ENCODE measurements around the gene MXD4. TPM values are rescaled to one million over a fixed set of nuclear protein-coding genes. Genes with fewer than 3 reads are reported as not detected.

Gene MXD4
- total RNA-seq, 1 experiment from 2014 or later = 22.0 TPM

DNA sequence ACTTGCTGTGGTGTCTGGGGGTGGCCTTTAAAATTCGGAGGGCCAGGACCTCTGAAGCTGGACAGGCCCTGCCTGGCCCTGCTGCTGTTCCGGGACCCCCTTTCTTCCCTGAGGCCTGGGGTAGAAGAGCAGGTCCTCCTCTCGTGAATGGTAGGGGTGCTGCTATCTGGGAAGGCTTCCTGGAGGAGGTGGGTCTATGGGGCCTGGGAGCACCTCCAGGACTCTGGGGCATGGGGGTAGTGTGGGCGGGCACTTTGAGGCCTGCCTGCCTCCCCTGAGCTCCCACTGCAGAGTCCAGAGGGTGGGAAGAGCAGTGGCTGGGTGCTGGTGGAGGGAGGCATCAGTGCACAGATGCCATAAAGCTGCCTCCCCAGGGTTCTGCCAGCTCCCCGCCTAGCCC, 4.9 kb upstream of the MXD4 start:
- CTCF ChIA-PET = no interaction called here
- TF ChIP-seq CBX3 (IDR thresholded peaks at IDR 0.05; ENCODE audit: low read depth) (no peak), EZH2 (IDR thresholded peaks at IDR 0.05) (no peak), SIN3A (IDR thresholded peaks at IDR 0.05; ENCODE audit: low read depth) (no peak), FOSL1 (IDR thresholded peaks at IDR 0.05; ENCODE audit: low read depth) (no peak), ZFX (IDR thresholded peaks at IDR 0.05) (no peak), SRF (IDR thresholded peaks at IDR 0.05; ENCODE audit: low read depth) (no peak), TCF7L2 (IDR thresholded peaks at IDR 0.05; ENCODE audit: borderline replicate concordance, extremely low read depth, insufficient read depth, insufficient read length) (no peak)
- TF ChIP-seq, protein P1, sequence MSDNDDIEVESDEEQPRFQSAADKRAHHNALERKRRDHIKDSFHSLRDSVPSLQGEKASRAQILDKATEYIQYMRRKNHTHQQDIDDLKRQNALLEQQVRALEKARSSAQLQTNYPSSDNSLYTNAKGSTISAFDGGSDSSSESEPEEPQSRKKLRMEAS (IDR thresholded peaks at IDR 0.05) = no peak
- TF ChIP-seq, protein P2, sequence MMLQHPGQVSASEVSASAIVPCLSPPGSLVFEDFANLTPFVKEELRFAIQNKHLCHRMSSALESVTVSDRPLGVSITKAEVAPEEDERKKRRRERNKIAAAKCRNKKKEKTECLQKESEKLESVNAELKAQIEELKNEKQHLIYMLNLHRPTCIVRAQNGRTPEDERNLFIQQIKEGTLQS (IDR thresholded peaks at IDR 0.05) = no peak
- no peaks in the 10 kb centered on the region for H3K36me3 ChIP-seq (ENCODE audit: control insufficient read depth in 1 of 2, insufficient read depth in 2 of 2, low read length in 2 of 2)
- ATAC-seq = no peak
- H3K4me3 ChIP-seq (replicated peaks in 1 of 2; ENCODE audit: low read depth in 1 of 2, low read length in 2 of 2) = no peak overlapping the region
- DNase-seq (ENCODE audit: low read depth, low spot score) = no peak
- intact Hi-C loops (cut with micrococcal nuclease) = no loop called here
- no peak overlapping the region for H3K27ac ChIP-seq (ENCODE audit: low read depth, low read length)
- POLR2A ChIA-PET = no interaction called here
- H3K27me3 ChIP-seq (ENCODE audit: insufficient read depth, low read length) = no peaks in the 10 kb centered on the region
- RAD21 ChIA-PET (ENCODE audit: low non-redundant PET in 1 of 2, low total read pairs in 2 of 2, uncharacterized antibody in 2 of 2, unreplicated experiment in 2 of 2) = no interaction called here
- H3K9ac ChIP-seq (ENCODE audit: low read length) = no peak overlapping the region
- H4K20me1 ChIP-seq (ENCODE audit: insufficient read depth) = no peaks in the 10 kb centered on the region
- no peaks in the 10 kb centered on the region for H3K79me2 ChIP-seq (ENCODE audit: insufficient read depth, low read length)
- peaks cover 4 to 6% of the 10 kb centered on the region in 2 experiments; a peak in 2 of 4 replicates for H3K4me1 ChIP-seq (ENCODE audit: control insufficient read depth in 1 of 2, insufficient read depth in 2 of 2, low read length in 2 of 2)
- H2AFZ ChIP-seq (ENCODE audit: low read depth, low read length, poor library complexity, severe bottlenecking) = no peak overlapping the region
- H3K4me2 ChIP-seq (ENCODE audit: low read length) = no peak overlapping the region
- no TSS peak for BruUV-seq (replicated peaks)
- no peaks in the 10 kb centered on the region for H3K9me3 ChIP-seq (ENCODE audit: control insufficient read depth in 1 of 2, insufficient read depth in 1 of 2, low read depth in 1 of 2, low read length in 2 of 2)
- no peaks in the 10 kb centered on the region for H3K9me2 ChIP-seq (ENCODE audit: insufficient read depth)

DNA sequence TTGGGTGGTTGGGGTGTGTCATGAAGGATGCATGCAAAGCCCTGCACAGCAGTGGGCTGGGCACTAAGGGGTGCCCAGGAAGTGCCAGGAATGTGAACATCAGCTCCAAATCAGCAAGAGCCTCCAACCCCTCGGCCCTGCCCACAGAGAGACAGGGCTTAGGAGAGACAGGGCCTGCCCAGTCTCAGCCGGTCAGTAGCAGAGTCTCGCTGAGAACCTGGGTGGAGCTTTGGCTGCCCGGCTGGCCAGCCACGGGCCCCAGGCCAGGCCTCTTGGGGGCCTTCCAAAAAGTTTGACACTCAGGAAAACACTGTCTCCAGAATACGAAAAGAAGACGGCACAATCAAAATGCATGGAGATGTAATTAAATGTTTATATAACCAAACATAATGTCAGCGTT, 4.3 kb upstream of the MXD4 start:
- DNase-seq (ENCODE audit: low read depth, low spot score) (no peak), ATAC-seq (no peak)
- Histone ChIP-seq H3K9ac (ENCODE audit: low read length) (no peak overlapping the region), H3K9me3 (ENCODE audit: control insufficient read depth in 1 of 2, insufficient read depth in 1 of 2, low read depth in 1 of 2, low read length in 2 of 2) (no peaks in the 10 kb centered on the region), H3K9me2 (ENCODE audit: insufficient read depth) (no peaks in the 10 kb centered on the region), H4K20me1 (ENCODE audit: insufficient read depth) (no peaks in the 10 kb centered on the region), H3K4me3 (replicated peaks in 1 of 2; ENCODE audit: low read depth in 1 of 2, low read length in 2 of 2) (no peak overlapping the region), H3K4me2 (ENCODE audit: low read length) (no peak overlapping the region), H2AFZ (ENCODE audit: low read depth, low read length, poor library complexity, severe bottlenecking) (no peak overlapping the region), H3K27ac (ENCODE audit: low read depth, low read length) (no peak overlapping the region), H3K27me3 (ENCODE audit: insufficient read depth, low read length) (no peaks in the 10 kb centered on the region), H3K79me2 (ENCODE audit: insufficient read depth, low read length) (no peaks in the 10 kb centered on the region), H3K4me1 (ENCODE audit: control insufficient read depth in 1 of 2, insufficient read depth in 2 of 2, low read length in 2 of 2) (peaks cover 4 to 6% of the 10 kb centered on the region in 2 experiments; a peak in 2 of 4 replicates), H3K36me3 (ENCODE audit: control insufficient read depth in 1 of 2, insufficient read depth in 2 of 2, low read length in 2 of 2) (no peaks in the 10 kb centered on the region)
- ChIA-PET CTCF (no interaction called here), POLR2A (no interaction called here), RAD21 (ENCODE audit: low non-redundant PET in 1 of 2, low total read pairs in 2 of 2, uncharacterized antibody in 2 of 2, unreplicated experiment in 2 of 2) (no interaction called here)
- intact Hi-C loops (cut with micrococcal nuclease) = no loop called here
- BruUV-seq (replicated peaks) = no TSS peak
- TF ChIP-seq JUND (IDR thresholded peaks at IDR 0.05) (no peak), POLR2A (IDR thresholded peaks at IDR 0.05; ENCODE audit: borderline replicate concordance, extremely low read depth, insufficient read depth, insufficient read length) (no peak), SRF (IDR thresholded peaks at IDR 0.05; ENCODE audit: low read depth) (no peak), EZH2 (IDR thresholded peaks at IDR 0.05) (no peak), ZFX (IDR thresholded peaks at IDR 0.05) (no peak), FOSL1 (IDR thresholded peaks at IDR 0.05; ENCODE audit: low read depth) (no peak), ELF1 (IDR thresholded peaks at IDR 0.05; ENCODE audit: borderline replicate concordance, low read depth) (no peak), RAD21 (IDR thresholded peaks at IDR 0.05; ENCODE audit: low read depth) (no peak), YY1 (IDR thresholded peaks at IDR 0.05; ENCODE audit: extremely low read depth, insufficient replicate concordance, low read depth, low read length) (no peak)
- TF ChIP-seq, protein P2 (IDR thresholded peaks at IDR 0.05) = no peak
- TF ChIP-seq, protein P3, sequence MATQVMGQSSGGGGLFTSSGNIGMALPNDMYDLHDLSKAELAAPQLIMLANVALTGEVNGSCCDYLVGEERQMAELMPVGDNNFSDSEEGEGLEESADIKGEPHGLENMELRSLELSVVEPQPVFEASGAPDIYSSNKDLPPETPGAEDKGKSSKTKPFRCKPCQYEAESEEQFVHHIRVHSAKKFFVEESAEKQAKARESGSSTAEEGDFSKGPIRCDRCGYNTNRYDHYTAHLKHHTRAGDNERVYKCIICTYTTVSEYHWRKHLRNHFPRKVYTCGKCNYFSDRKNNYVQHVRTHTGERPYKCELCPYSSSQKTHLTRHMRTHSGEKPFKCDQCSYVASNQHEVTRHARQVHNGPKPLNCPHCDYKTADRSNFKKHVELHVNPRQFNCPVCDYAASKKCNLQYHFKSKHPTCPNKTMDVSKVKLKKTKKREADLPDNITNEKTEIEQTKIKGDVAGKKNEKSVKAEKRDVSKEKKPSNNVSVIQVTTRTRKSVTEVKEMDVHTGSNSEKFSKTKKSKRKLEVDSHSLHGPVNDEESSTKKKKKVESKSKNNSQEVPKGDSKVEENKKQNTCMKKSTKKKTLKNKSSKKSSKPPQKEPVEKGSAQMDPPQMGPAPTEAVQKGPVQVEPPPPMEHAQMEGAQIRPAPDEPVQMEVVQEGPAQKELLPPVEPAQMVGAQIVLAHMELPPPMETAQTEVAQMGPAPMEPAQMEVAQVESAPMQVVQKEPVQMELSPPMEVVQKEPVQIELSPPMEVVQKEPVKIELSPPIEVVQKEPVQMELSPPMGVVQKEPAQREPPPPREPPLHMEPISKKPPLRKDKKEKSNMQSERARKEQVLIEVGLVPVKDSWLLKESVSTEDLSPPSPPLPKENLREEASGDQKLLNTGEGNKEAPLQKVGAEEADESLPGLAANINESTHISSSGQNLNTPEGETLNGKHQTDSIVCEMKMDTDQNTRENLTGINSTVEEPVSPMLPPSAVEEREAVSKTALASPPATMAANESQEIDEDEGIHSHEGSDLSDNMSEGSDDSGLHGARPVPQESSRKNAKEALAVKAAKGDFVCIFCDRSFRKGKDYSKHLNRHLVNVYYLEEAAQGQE (IDR thresholded peaks at IDR 0.05; ENCODE audit: low read depth) = no peak
- TF ChIP-seq, protein P4, sequence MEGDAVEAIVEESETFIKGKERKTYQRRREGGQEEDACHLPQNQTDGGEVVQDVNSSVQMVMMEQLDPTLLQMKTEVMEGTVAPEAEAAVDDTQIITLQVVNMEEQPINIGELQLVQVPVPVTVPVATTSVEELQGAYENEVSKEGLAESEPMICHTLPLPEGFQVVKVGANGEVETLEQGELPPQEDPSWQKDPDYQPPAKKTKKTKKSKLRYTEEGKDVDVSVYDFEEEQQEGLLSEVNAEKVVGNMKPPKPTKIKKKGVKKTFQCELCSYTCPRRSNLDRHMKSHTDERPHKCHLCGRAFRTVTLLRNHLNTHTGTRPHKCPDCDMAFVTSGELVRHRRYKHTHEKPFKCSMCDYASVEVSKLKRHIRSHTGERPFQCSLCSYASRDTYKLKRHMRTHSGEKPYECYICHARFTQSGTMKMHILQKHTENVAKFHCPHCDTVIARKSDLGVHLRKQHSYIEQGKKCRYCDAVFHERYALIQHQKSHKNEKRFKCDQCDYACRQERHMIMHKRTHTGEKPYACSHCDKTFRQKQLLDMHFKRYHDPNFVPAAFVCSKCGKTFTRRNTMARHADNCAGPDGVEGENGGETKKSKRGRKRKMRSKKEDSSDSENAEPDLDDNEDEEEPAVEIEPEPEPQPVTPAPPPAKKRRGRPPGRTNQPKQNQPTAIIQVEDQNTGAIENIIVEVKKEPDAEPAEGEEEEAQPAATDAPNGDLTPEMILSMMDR (IDR thresholded peaks at IDR 0.05 in 2 of 3, conservative IDR thresholded peaks at IDR 0.05 in 1 of 3; ENCODE audit: borderline replicate concordance in 1 of 3, insufficient read depth in 1 of 3, low read depth in 2 of 3, low read length in 2 of 3) = no peak
